HCT116 (cell line): ENCODE measurements around the gene HIP1R. TPM values are rescaled to one million over a fixed set of nuclear protein-coding genes. Genes with fewer than 3 reads are reported as not detected.

Source experiments
- ATAC-seq: fragments of 200-7000 bp; cut with Tn5 transposase; 2 replicates; pipeline ENCODE4 v1.9.1; 2020; ENCODE audit warnings: mild to moderate bottlenecking, moderate library complexity
- BruUV-seq: library from RNA; stranded (reverse); fragments of 400-500 nt; replicated peaks from 2 replicates; lab custom pipeline; 2021; lab: Mats Ljungman, UMichigan
- CTCF ChIA-PET: fragments of 300-600 bp; sonication (Branson Sonifier 250); formaldehyde crosslinking; loops from one replicate; lab custom pipeline; 2021; ENCODE audit warnings: antibody characterized with exemption; lab: Charles Lee
- POLR2A ChIA-PET: fragments of 300-600, 350-600 bp; sonication (Branson Sonifier 250); formaldehyde crosslinking; loops from one replicate; lab custom pipeline; 2021; ENCODE audit warnings: antibody characterized with exemption; lab: Charles Lee
- RAD21 ChIA-PET, 2 experiments: fragments of 300-600 bp; sonication (Branson Sonifier 250); formaldehyde crosslinking; loops; one replicate each; lab custom pipeline; 2023; ENCODE audit warnings: low total read pairs in 2 of 2; ENCODE audit not compliant: uncharacterized antibody in 2 of 2, unreplicated experiment in 2 of 2, low non-redundant PET in 1 of 2; lab: Charles Lee
- DNase-seq: peaks from one replicate; pipeline ENCODE4 v3.0.0-alpha.2; 2010; ENCODE audit warnings: low read depth, low spot score
- H2AFZ ChIP-seq: fragments of 200-600 bp; shearing (Covaris generic), sonication (generic); 2 replicates; pipeline ENCODE4 v1.6.1; 2017; ENCODE audit warnings: low read depth, mixed run types, mixed read lengths, antibody characterized with exemption, low read length; ENCODE audit not compliant: poor library complexity, severe bottlenecking
- H3K27ac ChIP-seq: 2 replicates; pipeline ENCODE4 v1.5.1; 2012; ENCODE audit warnings: low read depth, low read length
- H3K27me3 ChIP-seq: fragments of 200-600 bp; sonication (generic); 2 replicates; pipeline ENCODE4 v1.6.1; 2016; ENCODE audit warnings: mixed run types, low read length, mixed read lengths; ENCODE audit not compliant: insufficient read depth
- H3K36me3 ChIP-seq, 2 experiments: fragments of 200-500 bp in 1 of 2; fragments of 200-600 bp in 1 of 2; sonication (Bioruptor generic) in 1 of 2; sonication (generic) in 1 of 2; 2 replicates each; pipeline versions ENCODE4 v1.5.1 to v1.6.1; 2014 to 2016; ENCODE audit warnings: low read length in 2 of 2, inconsistent platforms in 1 of 2, mixed read lengths in 1 of 2, mixed run types in 1 of 2; ENCODE audit not compliant: insufficient read depth in 2 of 2, control insufficient read depth in 1 of 2
- H3K4me1 ChIP-seq, 2 experiments: fragments of 200-600 bp in 1 of 2; sonication (generic) in 1 of 2; 2 replicates each; pipeline versions ENCODE4 v1.5.1 to v1.6.1; 2012 to 2017; ENCODE audit warnings: low read length in 2 of 2, inconsistent platforms in 1 of 2, mild to moderate bottlenecking in 1 of 2, mixed read lengths in 1 of 2, mixed run types in 1 of 2, moderate library complexity in 1 of 2; ENCODE audit not compliant: insufficient read depth in 2 of 2, control insufficient read depth in 1 of 2
- H3K4me2 ChIP-seq: fragments of 200-600 bp; sonication (generic); 2 replicates; pipeline ENCODE4 v1.6.1; 2017; ENCODE audit warnings: mixed run types, low read length, mixed read lengths
- H3K4me3 ChIP-seq, 2 experiments: fragments of 200-600 bp in 1 of 2; sonication (generic) in 1 of 2; replicated peaks in 1 of 2; 2 replicates each; pipeline ENCODE4 v1.5.1; 2011 to 2016; ENCODE audit warnings: low read length in 2 of 2, control low read depth in 1 of 2, low read depth in 1 of 2, mild to moderate bottlenecking in 1 of 2, mixed read lengths in 1 of 2, mixed run types in 1 of 2
- H3K79me2 ChIP-seq: fragments of 200-600 bp; sonication (generic); 2 replicates; pipeline ENCODE4 v1.6.1; 2017; ENCODE audit warnings: mild to moderate bottlenecking, mixed run types, low read length, moderate library complexity, mixed read lengths; ENCODE audit not compliant: insufficient read depth
- H3K9ac ChIP-seq: fragments of 200-600 bp; sonication (generic); 2 replicates; pipeline ENCODE4 v1.6.1; 2016; ENCODE audit warnings: low read length, mixed read lengths
- H3K9me2 ChIP-seq: fragments of 200-600 bp; sonication (generic), shearing (Covaris generic); 2 replicates; pipeline ENCODE4 v1.6.1; 2017; ENCODE audit warnings: mixed run types, mild to moderate bottlenecking, moderate library complexity; ENCODE audit not compliant: insufficient read depth
- H3K9me3 ChIP-seq, 2 experiments: fragments of 200-500 bp in 1 of 2; fragments of 200-600 bp in 1 of 2; sonication (Bioruptor generic) in 1 of 2; sonication (generic) in 1 of 2; 2 replicates each; pipeline ENCODE4 v1.6.1; 2014 to 2017; ENCODE audit warnings: low read length in 2 of 2, mixed read lengths in 2 of 2, inconsistent platforms in 1 of 2, low read depth in 1 of 2, mild to moderate bottlenecking in 1 of 2, mixed run types in 1 of 2, moderate library complexity in 1 of 2; ENCODE audit not compliant: control insufficient read depth in 1 of 2, insufficient read depth in 1 of 2
- H4K20me1 ChIP-seq: fragments of 200-600 bp; sonication (generic), shearing (Covaris generic); 2 replicates; pipeline ENCODE4 v1.6.1; 2017; ENCODE audit warnings: mixed run types, mild to moderate bottlenecking, moderate library complexity; ENCODE audit not compliant: insufficient read depth
- CEBPB ChIP-seq: IDR thresholded peaks from 2 replicates; pipeline ENCODE4 v1.6.1; 2012; ENCODE audit warnings: low read depth
- JUND ChIP-seq: IDR thresholded peaks from 2 replicates; pipeline ENCODE4 v1.6.1; 2012
- POLR2AphosphoS5 ChIP-seq: IDR thresholded peaks from 2 replicates; pipeline ENCODE4 v1.6.1; 2011; ENCODE audit warnings: mild to moderate bottlenecking, low read depth, low read length, moderate library complexity
- RAD21 ChIP-seq: IDR thresholded peaks from 2 replicates; pipeline ENCODE4 v1.6.1; 2012; ENCODE audit warnings: low read depth, mild to moderate bottlenecking
- SIN3A ChIP-seq: IDR thresholded peaks from 2 replicates; pipeline ENCODE4 v1.6.1; 2012; ENCODE audit warnings: low read depth
- TCF7L2 ChIP-seq: IDR thresholded peaks from 2 replicates; pipeline ENCODE4 v1.7.0; 2011; ENCODE audit warnings: borderline replicate concordance, inconsistent platforms; ENCODE audit not compliant: insufficient read depth, insufficient read length; ENCODE audit errors: extremely low read depth
- YY1 ChIP-seq: IDR thresholded peaks from 2 replicates; pipeline ENCODE4 v1.6.1; 2011; ENCODE audit warnings: low read length, low read depth, moderate library complexity, mild to moderate bottlenecking; ENCODE audit not compliant: insufficient replicate concordance; ENCODE audit errors: extremely low read depth
- intact Hi-C: fragments of 100-400 bp; cut with micrococcal nuclease; formaldehyde crosslinking; loops from 2 replicates; pipeline ENCODE4 v1.10.0; 2022
- total RNA-seq: library from RNA; stranded (reverse); gene quantifications from one replicate; pipeline ENCODE4 v1.2.1, GENCODE V29; 2021; ENCODE audit not compliant: unreplicated experiment
- TF ChIP-seq, protein P1 (sequence below), 3 experiments: fragments of 200-600 bp in 1 of 3; sonication (generic) in 1 of 3; IDR thresholded peaks in 2 of 3; conservative IDR thresholded peaks in 1 of 3; 2 replicates each; pipeline ENCODE4 v1.5.1; 2012 to 2017; ENCODE audit warnings: low read depth in 2 of 3, low read length in 2 of 3, antibody characterized with exemption in 1 of 3, borderline replicate concordance in 1 of 3, control low read depth in 1 of 3, mild to moderate bottlenecking in 1 of 3, mixed read lengths in 1 of 3, mixed run types in 1 of 3, moderate library complexity in 1 of 3; ENCODE audit not compliant: insufficient read depth in 1 of 3

HIP1R gene
- total RNA-seq, 1 experiment from 2014 or later: 57.8 TPM

DNA sequence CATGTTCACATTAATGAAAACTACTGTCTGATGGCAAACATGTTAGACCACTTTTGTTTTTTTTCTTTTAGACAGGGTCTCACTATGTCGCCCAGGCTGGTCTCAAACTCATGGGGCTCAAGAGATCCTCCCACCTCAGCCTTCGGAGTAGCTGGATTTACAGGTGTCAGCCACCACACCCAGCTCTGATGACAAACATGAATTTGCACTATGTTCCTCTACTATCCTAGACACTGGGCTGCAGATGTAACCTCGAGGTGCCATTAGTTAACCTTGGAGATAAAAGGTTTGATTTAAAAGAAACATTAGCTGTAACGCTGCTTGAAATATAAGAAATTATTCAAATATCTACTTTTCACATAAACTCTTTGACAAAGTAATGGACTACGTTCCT is 52.6 kb downstream of the HIP1R start (continued):
- TF ChIP-seq TCF7L2 (no peak), YY1 (no peak), CEBPB (no peak), RAD21 (no peak), JUND (no peak), SIN3A (no peak)
- TF ChIP-seq, protein P1, sequence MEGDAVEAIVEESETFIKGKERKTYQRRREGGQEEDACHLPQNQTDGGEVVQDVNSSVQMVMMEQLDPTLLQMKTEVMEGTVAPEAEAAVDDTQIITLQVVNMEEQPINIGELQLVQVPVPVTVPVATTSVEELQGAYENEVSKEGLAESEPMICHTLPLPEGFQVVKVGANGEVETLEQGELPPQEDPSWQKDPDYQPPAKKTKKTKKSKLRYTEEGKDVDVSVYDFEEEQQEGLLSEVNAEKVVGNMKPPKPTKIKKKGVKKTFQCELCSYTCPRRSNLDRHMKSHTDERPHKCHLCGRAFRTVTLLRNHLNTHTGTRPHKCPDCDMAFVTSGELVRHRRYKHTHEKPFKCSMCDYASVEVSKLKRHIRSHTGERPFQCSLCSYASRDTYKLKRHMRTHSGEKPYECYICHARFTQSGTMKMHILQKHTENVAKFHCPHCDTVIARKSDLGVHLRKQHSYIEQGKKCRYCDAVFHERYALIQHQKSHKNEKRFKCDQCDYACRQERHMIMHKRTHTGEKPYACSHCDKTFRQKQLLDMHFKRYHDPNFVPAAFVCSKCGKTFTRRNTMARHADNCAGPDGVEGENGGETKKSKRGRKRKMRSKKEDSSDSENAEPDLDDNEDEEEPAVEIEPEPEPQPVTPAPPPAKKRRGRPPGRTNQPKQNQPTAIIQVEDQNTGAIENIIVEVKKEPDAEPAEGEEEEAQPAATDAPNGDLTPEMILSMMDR (IDR thresholded peaks at IDR 0.05 in 2 of 3, conservative IDR thresholded peaks at IDR 0.05 in 1 of 3; ENCODE audit: borderline replicate concordance in 1 of 3, insufficient read depth in 1 of 3, low read depth in 2 of 3, low read length in 2 of 3): no peak

GRCh38 chr12:122888232-122888752 is 53.0 kb downstream of the HIP1R start:
- CTCF ChIA-PET: interaction anchor here (0.6 to 1.3 kb wide), 4 partner anchors 8 to 248 kb away, joined by 3 to 6 read pairs (median 4); no protein-coding TSS in a partner anchor
- peak; percentile 53 for TF ChIP-seq POLR2AphosphoS5
- TF ChIP-seq TCF7L2: peak; percentile 10
- no peak for TF ChIP-seq SIN3A
- peaks cover 12% of the 10 kb centered on the region; the same call in 1 of the 2 replicates for H4K20me1 ChIP-seq
- RAD21 ChIA-PET: interaction anchor here (0.9 to 1.0 kb wide), 2 partner anchors 10 to 58 kb away, joined by 3 to 4 read pairs; no protein-coding TSS in a partner anchor
- no peak overlapping the region for H2AFZ ChIP-seq
- H3K9me3 ChIP-seq: no peaks in the 10 kb centered on the region
- H3K79me2 ChIP-seq: peaks cover 99% of the 10 kb centered on the region
- no peaks in the 10 kb centered on the region for H3K36me3 ChIP-seq
- POLR2A ChIA-PET: interaction anchor here (0.9 to 2.5 kb wide), 11 partner anchors 10 to 350 kb away, joined by 3 to 14 read pairs (median 5); partner anchors contain the start of gene MTRFR
- H3K4me2 ChIP-seq: peak overlapping the region; percentile 86
- peaks cover 69 to 94% of the 10 kb centered on the region in 2 experiments for H3K4me1 ChIP-seq
- peak overlapping the region; percentile 26 to 53 for H3K4me3 ChIP-seq
- TSS peak; percentile 8 for BruUV-seq
- no peaks in the 10 kb centered on the region for H3K27me3 ChIP-seq
- ATAC-seq: peak; percentile 65
- H3K9ac ChIP-seq: peak overlapping the region; percentile 69
- intact Hi-C loops: loop anchor here (5.0 kb wide), 1 partner anchor 34 kb away; no protein-coding TSS in a partner anchor
- DNase-seq: peak; percentile 81
- H3K9me2 ChIP-seq: no peaks in the 10 kb centered on the region
- peak overlapping the region; percentile 82 for H3K27ac ChIP-seq
